ENCODE data around the gene WNT5B. TPM values are rescaled to one million over a fixed set of nuclear protein-coding genes. Genes with fewer than 3 reads are reported as not detected.

The WNT5B gene
- total RNA-seq, 2 experiments from 2014 or later: 0.86 to 14.7 TPM

DNA sequence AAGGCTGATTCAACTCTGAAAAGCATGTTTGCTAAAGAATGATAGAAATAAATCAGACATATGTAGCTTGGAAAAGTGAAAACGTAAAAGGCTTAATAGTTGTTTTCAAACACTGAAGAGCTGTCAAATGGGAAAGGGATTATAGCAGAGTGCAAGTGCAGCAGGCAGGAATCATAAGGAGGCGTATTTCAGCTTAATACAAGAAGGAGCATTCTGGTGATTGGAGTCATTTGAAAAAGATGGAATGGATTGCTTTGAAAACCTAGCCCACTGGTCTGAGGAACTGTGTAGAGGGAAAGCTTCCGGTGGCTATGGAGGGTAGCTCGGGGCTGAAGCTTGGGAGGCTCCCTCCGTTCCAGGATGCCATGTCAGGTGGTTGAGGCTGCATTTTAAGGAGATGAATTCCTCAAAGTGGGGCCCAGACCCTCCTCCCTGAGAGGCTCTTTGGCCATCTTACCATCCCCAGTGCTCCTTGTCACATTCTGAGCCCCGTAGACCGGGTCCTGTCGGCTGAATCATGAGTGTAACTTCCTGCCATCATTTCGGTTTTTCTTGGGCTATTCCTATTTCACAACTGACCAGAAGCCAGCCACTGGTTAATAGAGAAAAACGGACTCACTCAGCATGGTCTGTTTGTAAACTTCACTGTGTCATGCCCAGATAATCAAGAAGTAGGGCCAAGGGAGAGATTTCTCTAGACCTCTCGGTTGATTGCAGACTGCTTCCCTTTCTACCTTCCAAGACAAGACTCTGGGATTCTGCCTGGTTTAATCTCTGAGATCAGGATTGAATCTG is 6.5 kb downstream of the WNT5B start:
- Histone ChIP-seq H3K4me3 (ENCODE audit: low read depth, low read length, poor library complexity, severe bottlenecking) (no peak overlapping the region), H2AFZ (ENCODE audit: low read length) (no peak overlapping the region), H4K20me1 (ENCODE audit: insufficient read depth, low read length) (no peaks in the 10 kb centered on the region), H3K79me2 (ENCODE audit: insufficient read depth, low read depth, low read length) (no peaks in the 10 kb centered on the region), H3K27ac (ENCODE audit: low read depth, low read length, poor library complexity, severe bottlenecking) (no peak overlapping the region), H3K4me2 (ENCODE audit: low read length) (no peak overlapping the region), H3K4me1 (ENCODE audit: insufficient read depth, low read length, poor library complexity, severe bottlenecking) (no peaks in the 10 kb centered on the region), H3K36me3 (ENCODE audit: insufficient read depth, low read length) (no peaks in the 10 kb centered on the region), H3K9me3 (ENCODE audit: low read length) (no peaks in the 10 kb centered on the region), H3K9me2 (ENCODE audit: insufficient read depth, low read length) (no peaks in the 10 kb centered on the region)
- BruUV-seq (replicated peaks): no TSS peak
- intact Hi-C loops (cut with micrococcal nuclease; ENCODE audit: unreplicated experiment): loop anchor here (2.0 kb wide), 1 partner anchor 17 kb away; no protein-coding TSS in a partner anchor
- POLR2A ChIA-PET: no interaction called here
- DNase-seq (ENCODE audit: low spot score): no peak
- TF ChIP-seq, protein P1, sequence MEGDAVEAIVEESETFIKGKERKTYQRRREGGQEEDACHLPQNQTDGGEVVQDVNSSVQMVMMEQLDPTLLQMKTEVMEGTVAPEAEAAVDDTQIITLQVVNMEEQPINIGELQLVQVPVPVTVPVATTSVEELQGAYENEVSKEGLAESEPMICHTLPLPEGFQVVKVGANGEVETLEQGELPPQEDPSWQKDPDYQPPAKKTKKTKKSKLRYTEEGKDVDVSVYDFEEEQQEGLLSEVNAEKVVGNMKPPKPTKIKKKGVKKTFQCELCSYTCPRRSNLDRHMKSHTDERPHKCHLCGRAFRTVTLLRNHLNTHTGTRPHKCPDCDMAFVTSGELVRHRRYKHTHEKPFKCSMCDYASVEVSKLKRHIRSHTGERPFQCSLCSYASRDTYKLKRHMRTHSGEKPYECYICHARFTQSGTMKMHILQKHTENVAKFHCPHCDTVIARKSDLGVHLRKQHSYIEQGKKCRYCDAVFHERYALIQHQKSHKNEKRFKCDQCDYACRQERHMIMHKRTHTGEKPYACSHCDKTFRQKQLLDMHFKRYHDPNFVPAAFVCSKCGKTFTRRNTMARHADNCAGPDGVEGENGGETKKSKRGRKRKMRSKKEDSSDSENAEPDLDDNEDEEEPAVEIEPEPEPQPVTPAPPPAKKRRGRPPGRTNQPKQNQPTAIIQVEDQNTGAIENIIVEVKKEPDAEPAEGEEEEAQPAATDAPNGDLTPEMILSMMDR (conservative IDR thresholded peaks at IDR 0.05; ENCODE audit: low read length): no peak
- no peak for TF ChIP-seq EZH2phosphoT487 (IDR thresholded peaks at IDR 0.05; ENCODE audit: borderline replicate concordance, low read depth, low read length)
- CTCF ChIA-PET (ENCODE audit: unreplicated experiment): interaction anchor here (0.7 to 1.7 kb wide), 3 partner anchors 14 to 518 kb away, joined by 3 to 10 read pairs (median 8); no protein-coding TSS in a partner anchor

DNA sequence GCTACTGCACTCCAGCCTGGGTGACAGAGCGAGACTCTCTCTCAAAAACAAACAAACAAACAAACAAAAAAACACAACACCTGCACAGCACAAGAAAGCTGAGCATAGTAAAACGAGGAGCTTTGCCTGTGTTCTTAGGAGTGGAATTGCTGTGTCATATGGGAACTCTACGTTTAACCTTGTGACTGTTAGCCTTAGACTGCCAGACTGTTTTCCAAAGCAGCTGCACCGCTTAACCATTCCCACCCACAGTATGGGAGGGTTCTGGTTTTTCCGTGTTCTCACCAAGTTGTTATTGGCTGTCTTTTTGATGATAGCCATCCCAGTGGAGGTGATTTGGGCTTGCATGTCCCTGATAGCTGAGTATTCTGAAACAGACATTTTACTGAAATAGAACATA is 9.2 kb downstream of the WNT5B start:
- TF ChIP-seq, protein P1 (conservative IDR thresholded peaks at IDR 0.05; ENCODE audit: low read length): no peak
- CTCF ChIA-PET (ENCODE audit: unreplicated experiment): interaction anchor here (0.6 kb wide), 1 partner anchor 153 kb away, joined by 3 read pairs; no protein-coding TSS in a partner anchor
- Histone ChIP-seq H3K27ac (ENCODE audit: low read depth, low read length, poor library complexity, severe bottlenecking) (no peak overlapping the region), H4K20me1 (ENCODE audit: insufficient read depth, low read length) (no peaks in the 10 kb centered on the region), H3K4me1 (ENCODE audit: insufficient read depth, low read length, poor library complexity, severe bottlenecking) (no peaks in the 10 kb centered on the region), H3K36me3 (ENCODE audit: insufficient read depth, low read length) (no peaks in the 10 kb centered on the region), H3K4me2 (ENCODE audit: low read length) (no peak overlapping the region), H3K9me2 (ENCODE audit: insufficient read depth, low read length) (no peaks in the 10 kb centered on the region), H2AFZ (ENCODE audit: low read length) (no peak overlapping the region), H3K4me3 (ENCODE audit: low read depth, low read length, poor library complexity, severe bottlenecking) (no peak overlapping the region), H3K9me3 (ENCODE audit: low read length) (no peaks in the 10 kb centered on the region), H3K79me2 (ENCODE audit: insufficient read depth, low read depth, low read length) (no peaks in the 10 kb centered on the region)
- intact Hi-C loops (cut with micrococcal nuclease; ENCODE audit: unreplicated experiment): no loop called here
- no peak for DNase-seq (ENCODE audit: low spot score)
- no TSS peak for BruUV-seq (replicated peaks)
- POLR2A ChIA-PET: interaction anchor here (0.7 to 0.9 kb wide), 2 partner anchors 12 to 63 kb away, joined by 3 to 4 read pairs; no protein-coding TSS in a partner anchor

DNA sequence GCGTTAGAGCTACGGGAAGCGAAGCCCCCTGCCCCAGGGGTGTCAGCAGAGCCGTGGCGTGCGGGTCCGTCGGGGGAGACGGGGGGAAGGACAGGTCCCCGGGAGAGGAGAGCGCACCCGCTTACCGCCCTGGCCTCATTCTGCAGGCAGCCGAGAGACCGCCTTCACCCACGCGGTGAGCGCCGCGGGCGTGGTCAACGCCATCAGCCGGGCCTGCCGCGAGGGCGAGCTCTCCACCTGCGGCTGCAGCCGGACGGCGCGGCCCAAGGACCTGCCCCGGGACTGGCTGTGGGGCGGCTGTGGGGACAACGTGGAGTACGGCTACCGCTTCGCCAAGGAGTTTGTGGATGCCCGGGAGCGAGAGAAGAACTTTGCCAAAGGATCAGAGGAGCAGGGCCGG is 10.5 kb downstream of the WNT5B start:
- POLR2A ChIA-PET: no interaction called here
- H3K4me2 ChIP-seq (ENCODE audit: low read length): no peak overlapping the region
- H3K9me2 ChIP-seq (ENCODE audit: insufficient read depth, low read length): no peaks in the 10 kb centered on the region
- TF ChIP-seq, protein P1 (conservative IDR thresholded peaks at IDR 0.05; ENCODE audit: low read length): no peak
- TF ChIP-seq EZH2phosphoT487 (IDR thresholded peaks at IDR 0.05; ENCODE audit: borderline replicate concordance, low read depth, low read length): no peak
- no TSS peak for BruUV-seq (replicated peaks)
- no peaks in the 10 kb centered on the region for H4K20me1 ChIP-seq (ENCODE audit: insufficient read depth, low read length)
- no peaks in the 10 kb centered on the region for H3K36me3 ChIP-seq (ENCODE audit: insufficient read depth, low read length)
- no peak for DNase-seq (ENCODE audit: low spot score)
- intact Hi-C loops (cut with micrococcal nuclease; ENCODE audit: unreplicated experiment): no loop called here
- H3K79me2 ChIP-seq (ENCODE audit: insufficient read depth, low read depth, low read length): no peaks in the 10 kb centered on the region
- no peak overlapping the region for H2AFZ ChIP-seq (ENCODE audit: low read length)
- no peaks in the 10 kb centered on the region for H3K4me1 ChIP-seq (ENCODE audit: insufficient read depth, low read length, poor library complexity, severe bottlenecking)
- no peaks in the 10 kb centered on the region for H3K9me3 ChIP-seq (ENCODE audit: low read length)
- H3K27ac ChIP-seq (ENCODE audit: low read depth, low read length, poor library complexity, severe bottlenecking): no peak overlapping the region
- CTCF ChIA-PET (ENCODE audit: unreplicated experiment): no interaction called here
- no peak overlapping the region for H3K4me3 ChIP-seq (ENCODE audit: low read depth, low read length, poor library complexity, severe bottlenecking)
